Natural killer cell (primary cell): Measurements from ENCODE around the gene TUBGCP6. TPM values are rescaled to one million over a fixed set of nuclear protein-coding genes. Genes with fewer than 3 reads are reported as not detected.

Source experiments
- ATAC-seq, 3 donors: fragments of 150-1000 bp in 2 of 3; fragments of 200-7000 bp in 1 of 3; cut with Tn5 transposase; 1 replicate in 1 of 3; 2 replicates in 2 of 3; pipeline ENCODE4 v1.10.0; 2021; ENCODE audit warnings: mild to moderate bottlenecking in 2 of 3, moderate library complexity in 2 of 3
- DNase-seq, 2 donors: peaks; one replicate each; pipeline versions ENCODE4 v3.0.0 to v3.0.0-alpha.2; 2013 to 2021; ENCODE audit warnings: mixed read lengths in 1 of 2
- H3K27ac ChIP-seq: one replicate; pipeline ENCODE4 v1.5.1; 2013; ENCODE audit warnings: mild to moderate bottlenecking, low read length
- H3K27me3 ChIP-seq: one replicate; pipeline ENCODE4 v1.6.1; 2013; ENCODE audit warnings: low read length; ENCODE audit not compliant: control insufficient read depth, insufficient read depth
- H3K36me3 ChIP-seq: one replicate; pipeline ENCODE4 v1.6.1; 2013; ENCODE audit warnings: low read length; ENCODE audit not compliant: control insufficient read depth, insufficient read depth
- H3K4me1 ChIP-seq: one replicate; pipeline ENCODE4 v1.6.1; 2013; ENCODE audit warnings: low read length; ENCODE audit not compliant: control insufficient read depth, insufficient read depth
- H3K4me3 ChIP-seq: one replicate; pipeline ENCODE4 v1.5.1; 2013; ENCODE audit warnings: low read length
- H3K9me3 ChIP-seq: one replicate; pipeline ENCODE4 v1.6.1; 2013; ENCODE audit warnings: low read length; ENCODE audit not compliant: control insufficient read depth, insufficient read depth
- H3K27ac Mint-ChIP-seq, 2 donors: one replicate each; pipeline ENCODE4 v1.8.0; 2022; ENCODE audit warnings: mild to moderate bottlenecking in 2 of 2, mixed read lengths in 2 of 2, moderate library complexity in 1 of 2
- H3K27me3 Mint-ChIP-seq, 2 donors: one replicate each; pipeline ENCODE4 v1.8.0; 2022; ENCODE audit warnings: low read depth in 2 of 2, mixed read lengths in 2 of 2
- H3K36me3 Mint-ChIP-seq: one replicate; pipeline ENCODE4 v1.8.0; 2022; ENCODE audit warnings: mixed read lengths
- H3K4me1 Mint-ChIP-seq, 2 donors: one replicate each; pipeline ENCODE4 v1.8.0; 2022; ENCODE audit warnings: mixed read lengths in 2 of 2
- H3K4me3 Mint-ChIP-seq: one replicate; pipeline ENCODE4 v1.8.0; 2022; ENCODE audit warnings: mild to moderate bottlenecking, moderate library complexity, mixed read lengths
- H3K9me3 Mint-ChIP-seq, 2 donors: one replicate each; pipeline ENCODE4 v1.8.0; 2022; ENCODE audit warnings: mixed read lengths in 2 of 2
- WGBS: methylation state at CpG from one replicate; pipeline ENCODE4 v1.1.7; 2013; ENCODE audit warnings: missing lambda C conversion rate; ENCODE audit not compliant: insufficient coverage; 5-methylcytosine and 5-hydroxymethylcytosine counted together
- intact Hi-C: fragments of 100-400 bp; cut with micrococcal nuclease; formaldehyde crosslinking; loops from one replicate; pipeline ENCODE4 v1.14.2; 2022
- total RNA-seq, 4 donors: library from RNA; stranded (reverse); fragments of 120-200 nt in 1 of 4; gene quantifications; one replicate each; pipeline versions ENCODE4 v1.2.3 to v1.2.4, GENCODE V29; 2013 to 2022
- TF ChIP-seq, protein P1 (sequence below): fragments of 200-600 bp; IDR thresholded peaks from one replicate; pipeline ENCODE4 v1.8.0; 2022; ENCODE audit warnings: antibody characterized with exemption

The TUBGCP6 gene
- total RNA-seq, 3 donors from 2014 or later (not counting 1 experiment from before 2014, with no cell fraction given) = 105 to 126 (median 118) TPM

GRCh38 chr22:50197000-50197800 is 47.6 kb downstream of the TUBGCP6 start:
- DNase-seq (no peak), ATAC-seq (no peak)
- H3K9me3 Mint-ChIP-seq = no peaks in the 10 kb centered on the region
- H3K4me3 Mint-ChIP-seq = no peak overlapping the region
- H3K36me3 Mint-ChIP-seq = no peaks in the 10 kb centered on the region
- no peaks in the 10 kb centered on the region for H3K27me3 Mint-ChIP-seq
- Histone ChIP-seq H3K27ac (no peak overlapping the region), H3K9me3 (no peaks in the 10 kb centered on the region), H3K4me1 (peaks cover 43% of the 10 kb centered on the region), H3K36me3 (peaks cover 40% of the 10 kb centered on the region), H3K4me3 (no peak overlapping the region), H3K27me3 (no peaks in the 10 kb centered on the region)
- TF ChIP-seq, protein P1, sequence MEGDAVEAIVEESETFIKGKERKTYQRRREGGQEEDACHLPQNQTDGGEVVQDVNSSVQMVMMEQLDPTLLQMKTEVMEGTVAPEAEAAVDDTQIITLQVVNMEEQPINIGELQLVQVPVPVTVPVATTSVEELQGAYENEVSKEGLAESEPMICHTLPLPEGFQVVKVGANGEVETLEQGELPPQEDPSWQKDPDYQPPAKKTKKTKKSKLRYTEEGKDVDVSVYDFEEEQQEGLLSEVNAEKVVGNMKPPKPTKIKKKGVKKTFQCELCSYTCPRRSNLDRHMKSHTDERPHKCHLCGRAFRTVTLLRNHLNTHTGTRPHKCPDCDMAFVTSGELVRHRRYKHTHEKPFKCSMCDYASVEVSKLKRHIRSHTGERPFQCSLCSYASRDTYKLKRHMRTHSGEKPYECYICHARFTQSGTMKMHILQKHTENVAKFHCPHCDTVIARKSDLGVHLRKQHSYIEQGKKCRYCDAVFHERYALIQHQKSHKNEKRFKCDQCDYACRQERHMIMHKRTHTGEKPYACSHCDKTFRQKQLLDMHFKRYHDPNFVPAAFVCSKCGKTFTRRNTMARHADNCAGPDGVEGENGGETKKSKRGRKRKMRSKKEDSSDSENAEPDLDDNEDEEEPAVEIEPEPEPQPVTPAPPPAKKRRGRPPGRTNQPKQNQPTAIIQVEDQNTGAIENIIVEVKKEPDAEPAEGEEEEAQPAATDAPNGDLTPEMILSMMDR = no peak
- WGBS = 95% methylated on average over 23 of the region's 23 CpGs
- intact Hi-C loops = no loop called here
- peaks cover 10 to 21% of the 10 kb centered on the region in 2 donors for H3K4me1 Mint-ChIP-seq
- H3K27ac Mint-ChIP-seq = no peak overlapping the region

DNA sequence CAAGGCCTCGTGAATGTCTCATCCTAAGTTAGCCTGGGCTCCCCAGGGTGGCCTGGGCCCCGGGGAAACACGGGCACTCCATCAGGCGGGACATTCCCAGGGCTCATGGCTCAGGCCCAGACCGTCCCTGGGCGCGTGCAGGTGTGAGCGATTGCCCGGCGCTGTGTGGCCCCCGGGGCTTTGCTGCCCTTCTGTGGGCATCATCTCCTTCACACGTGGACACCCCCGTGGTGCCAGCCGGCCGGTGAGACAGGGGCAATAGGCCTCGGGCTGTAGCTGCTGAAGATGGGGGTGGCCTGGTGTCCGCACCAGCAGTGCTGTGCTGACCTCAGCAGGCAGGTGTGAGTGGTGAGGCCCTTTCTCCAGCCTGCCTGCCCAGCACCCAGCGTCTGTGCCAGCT is 48.6 kb downstream of the TUBGCP6 start:
- no peak overlapping the region for H3K4me3 Mint-ChIP-seq
- H3K4me1 Mint-ChIP-seq = peaks cover 16 to 25% of the 10 kb centered on the region in 2 donors
- Histone ChIP-seq H3K4me1 (peaks cover 45% of the 10 kb centered on the region), H3K27me3 (no peaks in the 10 kb centered on the region), H3K27ac (no peak overlapping the region), H3K4me3 (no peak overlapping the region), H3K36me3 (peaks cover 40% of the 10 kb centered on the region), H3K9me3 (no peaks in the 10 kb centered on the region)
- H3K27me3 Mint-ChIP-seq = no peaks in the 10 kb centered on the region
- no peaks in the 10 kb centered on the region for H3K9me3 Mint-ChIP-seq
- TF ChIP-seq, protein P1 = no peak
- DNase-seq = no peak
- no peaks in the 10 kb centered on the region for H3K36me3 Mint-ChIP-seq
- WGBS = 97% methylated on average over 18 of the region's 18 CpGs
- intact Hi-C loops = no loop called here
- no peak overlapping the region for H3K27ac Mint-ChIP-seq
- ATAC-seq = no peak

- H3K27me3 ChIP-seq = no peaks in the 10 kb centered on the region
- Mint-ChIP-seq H3K9me3 (no peaks in the 10 kb centered on the region), H3K36me3 (no peaks in the 10 kb centered on the region), H3K27me3 (no peaks in the 10 kb centered on the region), H3K4me1 (peaks cover 28 to 37% of the 10 kb centered on the region in 2 donors), H3K27ac (no peak overlapping the region), H3K4me3 (no peak overlapping the region)
- peaks cover 55% of the 10 kb centered on the region for H3K4me1 ChIP-seq
- H3K27ac ChIP-seq = no peak overlapping the region
- WGBS = 91% methylated on average over 44 of the region's 44 CpGs
- TF ChIP-seq, protein P1 = no peak
- intact Hi-C loops = loop anchor here (5.0 kb wide), 1 partner anchor 47 kb away; no protein-coding TSS in a partner anchor
- no peak for DNase-seq
- ATAC-seq = no peak
- H3K4me3 ChIP-seq = no peak overlapping the region
- peaks cover 39% of the 10 kb centered on the region for H3K36me3 ChIP-seq
- no peaks in the 10 kb centered on the region for H3K9me3 ChIP-seq
These were observed 50.6 kb downstream of the TUBGCP6 start for GRCh38 chr22:50194037-50194805.
